Measurements from ENCODE around the gene NLRP2B.
"Not testable (repeated sequence)": the region's sequence is repeated elsewhere in the genome, so short reads cannot be mapped to it uniquely, and the experiment has no call there.

Gene NLRP2B

DNA sequence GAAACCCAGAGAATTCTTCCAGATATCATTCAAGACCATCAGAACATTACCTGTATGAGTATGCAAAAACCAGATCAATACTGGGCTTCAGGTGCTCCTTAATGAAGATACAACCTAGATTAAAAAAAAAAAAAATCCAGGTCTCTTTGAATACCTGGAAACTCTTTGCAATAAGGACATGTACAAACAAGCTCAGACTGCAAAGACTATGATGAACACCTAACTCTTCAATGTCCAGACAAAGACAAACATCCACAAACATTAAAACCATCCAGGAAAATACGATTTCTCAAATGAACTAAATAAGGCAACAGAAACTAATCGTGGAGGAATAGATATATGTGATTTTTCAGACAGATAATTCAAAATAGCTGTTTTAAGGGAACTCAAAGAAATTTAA, 38.7 kb downstream of the NLRP2B start:
- H3K36me3 Mint-ChIP-seq (ENCODE audit: low read depth) = no peaks in the 10 kb centered on the region
- H3K9me3 Mint-ChIP-seq = peaks cover 32% of the 10 kb centered on the region
- H3K4me1 Mint-ChIP-seq (ENCODE audit: low read depth) = no peaks in the 10 kb centered on the region
- intact Hi-C loops (cut with micrococcal nuclease) = no loop called here
- no peak overlapping the region for H3K4me3 Mint-ChIP-seq
- no peak overlapping the region for H3K27ac Mint-ChIP-seq
- no peaks in the 10 kb centered on the region for H3K27me3 Mint-ChIP-seq

DNA sequence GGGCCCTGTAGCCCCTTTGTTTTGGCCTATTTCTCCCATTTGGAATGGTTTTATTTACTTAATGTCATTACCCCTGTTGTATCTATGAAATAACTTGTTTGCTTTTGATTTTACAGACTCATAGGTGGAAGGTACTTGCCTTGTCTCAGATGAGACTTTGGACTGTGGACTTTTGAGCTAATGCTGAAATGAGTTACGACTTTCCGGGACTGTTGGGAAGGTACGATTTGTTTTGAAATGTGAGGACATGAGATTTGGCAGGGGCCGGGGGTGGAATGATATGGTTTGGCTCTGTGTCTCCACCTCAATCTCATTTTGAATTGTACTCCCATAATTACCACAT, 39.4 kb downstream of the NLRP2B start:
- H3K4me3 Mint-ChIP-seq = no peak overlapping the region
- H3K27ac Mint-ChIP-seq = no peak overlapping the region
- peaks cover 39% of the 10 kb centered on the region for H3K9me3 Mint-ChIP-seq
- no peaks in the 10 kb centered on the region for H3K36me3 Mint-ChIP-seq (ENCODE audit: low read depth)
- no peaks in the 10 kb centered on the region for H3K27me3 Mint-ChIP-seq
- intact Hi-C loops (cut with micrococcal nuclease) = no loop called here
- no peaks in the 10 kb centered on the region for H3K4me1 Mint-ChIP-seq (ENCODE audit: low read depth)

DNA sequence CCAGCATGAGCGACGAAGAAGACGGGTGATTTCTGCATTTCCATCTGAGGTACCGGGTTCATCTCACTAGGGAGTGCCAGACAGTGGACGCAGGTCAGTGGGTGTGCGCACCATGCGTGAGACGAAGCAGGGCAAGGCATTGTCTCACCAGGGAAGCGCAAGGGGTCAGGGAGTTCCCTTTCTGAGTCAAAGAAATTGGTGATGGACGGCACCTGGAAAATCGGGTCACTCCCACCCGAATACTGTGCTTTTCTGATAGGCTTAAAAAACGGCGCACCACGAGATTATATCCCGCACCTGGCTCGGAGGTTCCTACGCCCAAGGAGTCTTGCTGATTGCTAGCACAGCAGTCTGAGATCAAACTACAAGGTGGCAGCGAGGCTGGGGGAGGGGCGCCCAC, 50.6 kb downstream of the NLRP2B start:
- H3K9me3 Mint-ChIP-seq = peaks cover 60% of the 10 kb centered on the region
- H3K4me3 Mint-ChIP-seq; intact Hi-C loops (cut with micrococcal nuclease); H3K36me3 Mint-ChIP-seq (ENCODE audit: low read depth); H3K27ac Mint-ChIP-seq; H3K27me3 Mint-ChIP-seq; H3K4me1 Mint-ChIP-seq (ENCODE audit: low read depth): not testable (repeated sequence)

Data from dendritic cell treated with granulocyte-macrophage colony-stimulating factor and Interleukin-4, amounts not matched to agents 40 ng/mL and 50 ng/mL, for 4 days (primary cell).